HG03025 (cell line): ENCODE measurements around the gene ZNF346.

Source experiments
- ATAC-seq: cut with Tn5 transposase; IDR thresholded peaks from one replicate; pipeline ENCODE4 v1.9.1; 2021; ENCODE audit warnings: mild to moderate bottlenecking, moderate library complexity; ENCODE audit not compliant: unreplicated experiment, low FRiP score

The ZNF346 gene

GRCh38 chr5:177092178-177093081, 69.9 kb downstream of the ZNF346 start:
- ATAC-seq = no peak

GRCh38 chr5:177093082-177093712, 70.7 kb downstream of the ZNF346 start:
- ATAC-seq = no peak

GRCh38 chr5:177093803-177094202, 71.3 kb downstream of the ZNF346 start:
- no peak for ATAC-seq

GRCh38 chr5:177094224-177095087, 72.0 kb downstream of the ZNF346 start:
- ATAC-seq = no peak

GRCh38 chr5:177095088-177095669, 72.7 kb downstream of the ZNF346 start:
- no peak for ATAC-seq

GRCh38 chr5:177096162-177097015, 73.9 kb downstream of the ZNF346 start:
- no peak for ATAC-seq

GRCh38 chr5:177097016-177097985, 74.8 kb downstream of the ZNF346 start:
- ATAC-seq = no peak

GRCh38 chr5:177098120-177098469, 75.6 kb downstream of the ZNF346 start:
- no peak for ATAC-seq

GRCh38 chr5:177098470-177099141, 76.1 kb downstream of the ZNF346 start:
- ATAC-seq = no peak

GRCh38 chr5:177099422-177100093, 77.1 kb downstream of the ZNF346 start:
- no peak for ATAC-seq

- ATAC-seq = no peak
Observed at GRCh38 chr5:177100714-177101121, 78.2 kb downstream of the ZNF346 start.

GRCh38 chr5:177103523-177104253, 81.2 kb downstream of the ZNF346 start:
- ATAC-seq = no peak

GRCh38 chr5:177105691-177106476, 83.4 kb downstream of the ZNF346 start:
- ATAC-seq = no peak

- ATAC-seq = no peak
Observed at GRCh38 chr5:177107159-177107558, 84.7 kb downstream of the ZNF346 start.

- ATAC-seq = no peak
Observed at GRCh38 chr5:177109810-177110209, 87.3 kb downstream of the ZNF346 start.
